Cardiac muscle cell (in vitro differentiated cells and primary cell): Measurements from ENCODE around the gene MPPE1. TPM values are rescaled to one million over a fixed set of nuclear protein-coding genes. Genes with fewer than 3 reads are reported as not detected.
"Not testable (repeated sequence)": the region's sequence is repeated elsewhere in the genome, so short reads cannot be mapped to it uniquely, and the experiment has no call there.

Source experiments
- DNase-seq, 2 donors: peaks; one replicate each; pipeline versions ENCODE4 v3.0.0 to v3.0.0-alpha.2; 2010 to 2017; ENCODE audit warnings: low read depth in 1 of 2, low spot score in 1 of 2
- H3K27ac ChIP-seq: fragments of 200-600 bp; sonication (generic); 2 replicates; pipeline ENCODE4 v1.5.1; 2016
- H3K27me3 ChIP-seq: fragments of 200-600 bp; sonication (generic); 2 replicates; pipeline ENCODE4 v1.6.0; 2016; ENCODE audit warnings: control low read depth
- H3K36me3 ChIP-seq: fragments of 200-600 bp; sonication (generic); 2 replicates; pipeline ENCODE4 v1.5.1; 2016; ENCODE audit warnings: control low read depth
- H3K4me1 ChIP-seq: fragments of 200-600 bp; sonication (generic); 2 replicates; pipeline ENCODE4 v1.8.1; 2017; ENCODE audit warnings: low read depth, mild to moderate bottlenecking, mixed run types
- H3K4me3 ChIP-seq: fragments of 200-600 bp; sonication (generic); 2 replicates; pipeline ENCODE4 v1.5.1; 2016; ENCODE audit warnings: mild to moderate bottlenecking
- H3K9me3 ChIP-seq: fragments of 200-600 bp; sonication (generic); 2 replicates; pipeline ENCODE4 v1.5.1; 2017; ENCODE audit warnings: low read depth, mild to moderate bottlenecking, control low read depth
- polyA plus RNA-seq: library from polyadenylated mRNA; unstranded; fragments of >200 nt; fragmentation: Nextera tagmentation; extraction: Ambion mirVana; gene quantifications from 2 replicates; pipeline ENCODE4 v1.2.1, GENCODE V29; 2016
- total RNA-seq: library from RNA; depleted of rRNA; stranded (reverse); fragments of >200 nt; gene quantifications from 2 replicates; pipeline ENCODE4 v1.2.3, GENCODE V29; 2016
- TF ChIP-seq, protein P1 (sequence below): IDR thresholded peaks from 2 replicates; pipeline ENCODE4 v1.5.1; 2012; ENCODE audit warnings: low read depth, mild to moderate bottlenecking, low read length

MPPE1 gene
- total and polyA plus RNA-seq, 2 experiments from 2014 or later: 14.0 to 44.1 TPM

DNA sequence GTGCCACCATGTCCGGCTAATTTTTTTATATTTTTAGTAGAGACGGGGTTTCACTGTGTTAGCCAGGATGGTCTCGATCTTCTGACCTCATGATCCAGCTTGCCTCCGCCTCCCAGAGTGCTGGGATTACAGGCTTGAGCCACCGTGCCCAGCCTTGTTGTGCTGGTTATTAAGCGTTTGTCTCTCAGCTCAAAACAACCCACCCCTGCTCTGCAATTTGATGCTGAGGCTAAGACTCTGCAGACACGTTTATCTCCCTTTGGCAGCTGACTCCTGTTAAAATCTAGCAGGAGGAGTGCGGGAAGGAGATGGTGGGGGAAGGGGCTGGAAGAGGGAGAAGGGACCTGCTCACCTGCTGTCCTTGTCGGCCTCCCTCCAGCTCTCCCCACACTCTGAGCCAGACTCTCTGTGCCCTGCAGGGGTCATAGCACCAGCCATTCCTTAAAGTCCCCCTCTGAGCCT lies 43.3 kb upstream of the MPPE1 start:
- no peak overlapping the region for H3K27ac ChIP-seq
- H3K27me3 ChIP-seq: no peaks in the 10 kb centered on the region
- no peak overlapping the region for H3K4me3 ChIP-seq
- TF ChIP-seq, protein P1, sequence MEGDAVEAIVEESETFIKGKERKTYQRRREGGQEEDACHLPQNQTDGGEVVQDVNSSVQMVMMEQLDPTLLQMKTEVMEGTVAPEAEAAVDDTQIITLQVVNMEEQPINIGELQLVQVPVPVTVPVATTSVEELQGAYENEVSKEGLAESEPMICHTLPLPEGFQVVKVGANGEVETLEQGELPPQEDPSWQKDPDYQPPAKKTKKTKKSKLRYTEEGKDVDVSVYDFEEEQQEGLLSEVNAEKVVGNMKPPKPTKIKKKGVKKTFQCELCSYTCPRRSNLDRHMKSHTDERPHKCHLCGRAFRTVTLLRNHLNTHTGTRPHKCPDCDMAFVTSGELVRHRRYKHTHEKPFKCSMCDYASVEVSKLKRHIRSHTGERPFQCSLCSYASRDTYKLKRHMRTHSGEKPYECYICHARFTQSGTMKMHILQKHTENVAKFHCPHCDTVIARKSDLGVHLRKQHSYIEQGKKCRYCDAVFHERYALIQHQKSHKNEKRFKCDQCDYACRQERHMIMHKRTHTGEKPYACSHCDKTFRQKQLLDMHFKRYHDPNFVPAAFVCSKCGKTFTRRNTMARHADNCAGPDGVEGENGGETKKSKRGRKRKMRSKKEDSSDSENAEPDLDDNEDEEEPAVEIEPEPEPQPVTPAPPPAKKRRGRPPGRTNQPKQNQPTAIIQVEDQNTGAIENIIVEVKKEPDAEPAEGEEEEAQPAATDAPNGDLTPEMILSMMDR: no peak
- H3K36me3 ChIP-seq: no peaks in the 10 kb centered on the region
- DNase-seq: peak in 1 of 2 donors; percentile 18
- H3K4me1 ChIP-seq: peaks cover 13% of the 10 kb centered on the region
- H3K9me3 ChIP-seq: no peaks in the 10 kb centered on the region

DNA sequence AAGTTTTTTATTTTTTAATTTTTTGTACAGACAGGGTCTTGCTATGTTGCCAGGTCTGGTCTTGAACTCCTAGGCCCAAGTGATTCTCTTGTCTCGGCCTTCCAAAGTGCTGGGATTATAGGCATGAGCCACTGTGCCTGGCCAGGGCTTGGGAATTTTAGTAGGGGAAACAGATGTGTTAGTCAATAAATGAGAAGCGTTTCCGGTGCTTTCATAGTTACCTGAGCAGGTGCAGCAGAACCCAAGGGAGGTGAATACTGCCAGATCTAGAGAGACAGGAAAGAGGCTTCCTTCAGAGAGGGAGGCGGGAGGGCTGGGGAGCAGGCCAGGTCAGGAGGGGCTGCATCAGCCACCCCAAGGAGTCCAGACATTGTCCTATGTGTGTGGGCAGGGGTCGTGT lies 42.7 kb upstream of the MPPE1 start:
- TF ChIP-seq, protein P1: no peak
- no peaks in the 10 kb centered on the region for H3K36me3 ChIP-seq
- H3K27ac ChIP-seq: no peak overlapping the region
- no peak overlapping the region for H3K4me3 ChIP-seq
- H3K4me1 ChIP-seq: peaks cover 17% of the 10 kb centered on the region
- no peak for DNase-seq
- H3K27me3 ChIP-seq: no peaks in the 10 kb centered on the region
- H3K9me3 ChIP-seq: no peaks in the 10 kb centered on the region

DNA sequence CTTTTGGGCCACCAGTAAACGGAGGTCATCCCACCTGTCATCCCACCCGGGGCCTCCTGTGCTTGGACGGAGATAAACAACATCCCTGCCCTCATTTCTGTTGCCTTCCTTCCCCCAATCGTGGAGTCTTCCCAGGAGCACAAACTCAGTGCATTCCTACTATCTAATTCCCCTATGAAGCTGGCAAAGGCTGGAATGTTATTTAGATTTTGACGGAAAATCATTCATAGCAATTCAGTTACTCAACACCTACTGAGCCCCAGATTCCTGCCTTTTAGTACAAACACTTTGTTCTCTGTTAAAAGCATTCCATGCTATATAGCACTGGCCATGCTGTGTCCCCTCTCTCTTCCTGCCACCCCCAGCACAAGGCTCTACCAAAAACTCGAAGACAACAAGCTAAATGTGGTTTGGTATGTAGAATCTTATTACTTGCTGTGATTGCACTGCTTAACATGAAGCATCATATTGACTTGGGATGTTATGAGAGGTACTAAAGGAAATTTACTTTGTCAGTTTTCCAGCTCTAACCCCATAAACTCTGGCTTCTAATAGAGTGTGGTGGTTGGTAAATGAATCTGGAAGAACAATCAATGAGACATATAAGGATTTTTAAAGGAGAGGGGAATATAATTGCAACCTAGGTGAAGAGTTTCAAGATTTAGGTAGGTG lies 40.9 kb upstream of the MPPE1 start:
- Histone ChIP-seq H3K9me3 (no peaks in the 10 kb centered on the region), H3K36me3 (no peaks in the 10 kb centered on the region), H3K27me3 (no peaks in the 10 kb centered on the region), H3K27ac (no peak overlapping the region), H3K4me1 (peaks cover 17% of the 10 kb centered on the region), H3K4me3 (no peak overlapping the region)
- TF ChIP-seq, protein P1: no peak
- DNase-seq: no peak

DNA sequence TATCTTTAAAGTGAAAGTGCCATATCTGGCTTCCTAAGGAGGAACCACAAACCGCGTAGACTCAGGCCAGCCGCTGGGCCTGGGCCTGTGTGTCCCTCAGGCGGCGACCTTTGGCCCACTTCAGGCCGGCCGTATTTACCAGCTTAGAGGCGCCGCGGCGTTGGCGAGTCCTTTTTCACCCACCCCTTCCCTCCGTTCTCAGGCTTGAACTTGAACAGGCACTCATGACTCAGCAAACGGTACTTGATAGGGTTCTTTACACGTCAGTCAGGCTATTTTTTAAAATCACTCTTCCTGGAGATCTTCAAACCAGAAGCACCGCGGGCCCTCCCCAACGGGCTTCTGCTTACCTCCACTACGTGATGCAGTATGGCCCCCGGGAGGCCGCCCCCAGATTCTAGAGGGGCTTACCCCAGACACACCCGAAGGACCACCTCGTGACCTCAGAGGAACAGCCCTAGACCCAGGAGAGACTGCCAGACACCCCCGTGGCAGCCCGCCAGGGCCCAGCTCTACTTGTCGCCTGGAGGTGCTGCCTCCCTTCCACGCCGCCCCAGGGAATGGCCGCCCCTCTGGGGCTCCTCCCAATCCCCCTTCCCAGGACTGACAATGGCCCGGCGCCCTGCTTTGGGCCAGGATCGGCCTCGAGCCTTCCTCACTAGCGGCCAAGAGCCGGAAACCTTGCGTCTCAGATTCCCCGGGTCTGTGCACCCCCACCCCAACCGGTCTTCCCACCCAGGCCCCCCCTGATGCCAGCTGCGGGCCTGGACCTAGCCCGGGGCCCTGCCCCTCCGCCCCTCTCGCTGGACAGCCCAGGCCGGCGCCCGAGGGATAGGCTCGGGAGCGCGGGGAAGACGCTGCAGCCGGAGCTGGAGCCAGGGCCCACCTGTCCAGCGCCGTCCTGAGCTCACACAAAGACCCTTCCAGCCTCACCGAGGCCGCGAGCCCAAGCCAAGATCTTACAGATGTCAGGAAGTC lies 39.4 kb upstream of the MPPE1 start:
- peak; percentile 92 to 99 for DNase-seq
- no peaks in the 10 kb centered on the region for H3K27me3 ChIP-seq
- peak overlapping the region; percentile 18 for H3K4me3 ChIP-seq
- peak overlapping the region; percentile 44 for H3K27ac ChIP-seq
- H3K4me1 ChIP-seq: peaks cover 17% of the 10 kb centered on the region
- TF ChIP-seq, protein P1: no peak
- H3K36me3 ChIP-seq: no peaks in the 10 kb centered on the region
- no peaks in the 10 kb centered on the region for H3K9me3 ChIP-seq

DNA sequence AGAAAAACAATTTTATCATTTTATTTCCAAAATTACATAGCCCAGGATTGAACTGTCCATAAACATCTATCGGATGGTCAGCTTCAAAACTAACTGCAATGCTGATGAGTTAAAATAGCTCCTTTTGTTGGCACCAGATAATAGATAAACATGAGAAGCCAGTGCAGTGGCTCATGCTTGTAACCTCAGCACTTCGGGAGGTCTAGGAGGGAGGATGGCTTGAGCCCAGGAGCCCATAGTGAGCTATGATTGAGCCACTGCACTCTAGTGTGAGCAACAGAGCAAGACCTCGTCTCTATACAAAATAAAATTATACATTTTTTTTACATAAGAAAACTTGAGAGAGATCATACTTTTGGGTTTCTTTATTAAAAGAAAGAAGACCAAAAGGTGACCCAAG lies 38.6 kb upstream of the MPPE1 start:
- peak in 1 of 2 donors; percentile 76 for DNase-seq
- Histone ChIP-seq H3K27ac (no peak overlapping the region), H3K36me3 (no peaks in the 10 kb centered on the region), H3K27me3 (no peaks in the 10 kb centered on the region), H3K9me3 (no peaks in the 10 kb centered on the region), H3K4me1 (peaks cover 16% of the 10 kb centered on the region), H3K4me3 (no peak overlapping the region)
- TF ChIP-seq, protein P1: no peak

DNA sequence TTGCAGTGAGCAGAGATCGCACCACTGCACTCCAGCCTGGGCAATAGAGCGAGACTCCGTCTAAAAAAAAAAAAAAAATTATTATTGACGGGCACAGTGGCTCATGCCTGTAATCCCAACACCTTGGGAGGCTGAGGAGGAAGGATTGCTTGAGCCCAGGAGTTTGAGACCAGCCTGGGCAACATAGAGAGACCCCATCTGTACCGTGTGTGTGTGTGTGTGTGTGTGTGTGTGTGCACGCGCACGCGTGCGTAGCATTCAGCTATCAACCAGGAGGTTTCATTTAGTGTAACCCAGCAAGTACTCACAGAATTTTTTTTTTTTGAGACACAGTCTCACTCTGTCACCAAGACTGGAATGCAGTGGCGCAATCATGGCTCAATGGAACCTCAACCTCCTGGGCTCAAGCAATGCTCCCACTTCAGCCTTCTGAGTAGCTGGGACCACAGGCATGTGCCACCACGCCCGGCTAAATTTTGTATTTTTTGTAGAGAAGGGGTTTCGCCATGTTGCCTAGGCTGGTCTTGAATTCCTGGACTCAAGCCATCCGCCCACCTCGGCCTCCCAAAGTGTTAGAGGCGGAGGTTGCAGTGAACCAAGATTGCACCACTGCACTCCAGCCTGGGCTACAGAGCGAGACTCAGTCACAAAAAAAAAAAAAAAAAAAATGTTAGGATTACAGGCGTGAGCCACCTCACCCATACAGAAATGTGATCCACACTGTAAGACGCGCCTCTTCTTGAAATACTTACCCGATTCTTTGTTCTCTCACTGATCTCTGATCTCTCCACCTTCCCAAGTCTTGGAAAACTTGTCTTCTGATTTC lies 37.9 kb upstream of the MPPE1 start:
- not testable (repeated sequence) for H3K4me3 ChIP-seq, H3K9me3 ChIP-seq, H3K27me3 ChIP-seq, H3K36me3 ChIP-seq, H3K27ac ChIP-seq
- peak in 1 of 2 donors; percentile 75 for DNase-seq
- H3K4me1 ChIP-seq: peaks cover 11% of the 10 kb centered on the region
